Loucy (cell line): ENCODE measurements around the gene SUN1.

ENCODE experiments used
- H2AFZ ChIP-seq: fragments of 200-600 bp; sonication (generic); 2 replicates; pipeline ENCODE4 v1.6.0; 2016; ENCODE audit warnings: antibody characterized with exemption, mild to moderate bottlenecking, low read length, moderate library complexity
- H3F3A ChIP-seq: fragments of 200-600 bp; 2 replicates; pipeline ENCODE4 v1.6.0; 2016; ENCODE audit warnings: antibody characterized with exemption, low read depth, mild to moderate bottlenecking
- H3K27me3 ChIP-seq: fragments of 200-600 bp; sonication (generic); 2 replicates; pipeline ENCODE4 v1.6.1; 2014; ENCODE audit warnings: low read length, mild to moderate bottlenecking; ENCODE audit not compliant: insufficient read depth, poor library complexity, severe bottlenecking
- H3K36me3 ChIP-seq: fragments of 200-600 bp; sonication (generic); 2 replicates; pipeline ENCODE4 v1.6.1; 2016; ENCODE audit warnings: low read length; ENCODE audit not compliant: insufficient read depth
- H3K4me1 ChIP-seq: fragments of 200-600 bp; sonication (generic); 2 replicates; pipeline ENCODE4 v1.5.1; 2014; ENCODE audit warnings: low read length, mild to moderate bottlenecking; ENCODE audit not compliant: insufficient read depth, poor library complexity, severe bottlenecking
- H3K4me2 ChIP-seq: fragments of 200-600 bp; sonication (generic); 2 replicates; pipeline ENCODE4 v1.6.0; 2014; ENCODE audit warnings: antibody characterized with exemption, low read length, low read depth, mild to moderate bottlenecking; ENCODE audit not compliant: poor library complexity, severe bottlenecking
- H3K4me3 ChIP-seq: fragments of 200-600 bp; sonication (generic); 2 replicates; pipeline ENCODE4 v1.5.1; 2014; ENCODE audit warnings: low read length, mild to moderate bottlenecking, mixed read lengths; ENCODE audit not compliant: poor library complexity, severe bottlenecking
- H3K79me2 ChIP-seq: fragments of 200-600 bp; sonication (generic); 2 replicates; pipeline ENCODE4 v1.6.1; 2014; ENCODE audit warnings: low read length; ENCODE audit not compliant: insufficient read depth
- H3K9ac ChIP-seq: fragments of 200-600 bp; sonication (generic); 2 replicates; pipeline ENCODE4 v1.6.0; 2014; ENCODE audit warnings: mild to moderate bottlenecking, low read depth, low read length, moderate library complexity; ENCODE audit not compliant: poor library complexity, severe bottlenecking
- H3K9me2 ChIP-seq: fragments of 200-600 bp; sonication (generic); replicated peaks from 2 replicates; pipeline ENCODE4 v1.6.1; 2016; ENCODE audit warnings: low read depth, low read length, mixed read lengths
- H3K9me3 ChIP-seq: fragments of 200-600 bp; sonication (generic); 2 replicates; pipeline ENCODE4 v1.6.1; 2014; ENCODE audit warnings: mild to moderate bottlenecking, antibody characterized with exemption, low read length, low read depth; ENCODE audit not compliant: insufficient read depth
- H4K20me1 ChIP-seq: fragments of 200-600 bp; sonication (generic); 2 replicates; pipeline ENCODE4 v1.6.0; 2014; ENCODE audit warnings: antibody characterized with exemption, low read length, mild to moderate bottlenecking; ENCODE audit not compliant: insufficient read depth, poor library complexity, severe bottlenecking
- EZH2phosphoT487 ChIP-seq: fragments of 200-600 bp; IDR thresholded peaks from 2 replicates; pipeline ENCODE4 v1.6.1; 2018; ENCODE audit warnings: antibody characterized with exemption, mild to moderate bottlenecking, moderate library complexity, borderline replicate concordance
- TF ChIP-seq, protein P1 (sequence below): fragments of 200-600 bp; sonication (generic); conservative IDR thresholded peaks from 2 replicates; pipeline ENCODE4 v1.5.1; 2014; ENCODE audit warnings: mild to moderate bottlenecking, antibody characterized with exemption, low read length

The SUN1 gene

DNA sequence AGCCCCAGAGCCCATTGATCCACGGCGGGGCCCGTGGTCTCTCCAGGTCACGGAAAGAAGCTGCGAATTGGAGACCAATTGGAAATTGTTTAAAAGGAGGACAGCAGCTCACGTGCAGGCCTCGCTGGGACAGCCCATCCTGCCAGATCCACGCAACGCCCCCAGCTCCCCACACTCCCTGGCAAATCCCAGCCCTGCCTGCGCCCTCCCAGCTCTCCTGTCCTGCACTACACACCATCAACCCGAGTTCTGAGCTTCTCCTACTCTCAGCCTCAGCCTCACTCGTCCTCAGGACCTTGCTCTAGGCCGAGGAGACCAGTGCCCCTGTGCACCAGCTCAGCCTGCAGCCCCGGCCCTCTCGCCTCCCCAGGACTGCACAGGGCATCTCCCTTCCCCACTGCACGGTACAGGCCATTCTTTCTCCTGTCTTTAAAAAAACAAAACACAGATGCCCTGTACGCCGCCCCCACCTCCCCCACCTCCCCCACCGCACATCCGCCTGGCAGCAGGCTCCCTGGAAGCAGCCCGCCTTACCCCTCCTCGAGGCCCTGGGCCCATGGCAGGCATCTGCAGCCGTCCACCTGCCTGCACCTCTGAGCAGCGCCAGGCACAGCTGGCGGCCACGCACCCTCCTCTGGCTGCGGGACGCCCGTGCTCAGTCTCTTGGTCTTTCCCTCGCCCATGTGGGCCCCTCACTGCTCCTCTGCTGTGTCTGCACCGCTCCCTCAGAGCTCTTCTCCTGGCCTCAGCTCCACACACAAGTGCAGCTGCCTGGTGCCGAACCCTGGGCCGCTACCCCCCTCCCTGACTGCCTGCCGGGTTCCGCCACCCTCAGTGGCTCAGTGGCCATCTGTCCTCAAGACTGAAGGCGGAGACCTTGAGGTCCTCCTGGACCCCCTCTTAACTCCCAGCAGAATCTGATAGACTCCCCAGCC lies 48.5 kb upstream of the SUN1 start:
- Histone ChIP-seq H3K36me3 (peaks cover 4% of the 10 kb centered on the region; the same call in 1 of the 2 replicates), H2AFZ (no peak overlapping the region), H4K20me1 (no peaks in the 10 kb centered on the region), H3K9ac (no peak overlapping the region), H3K79me2 (no peaks in the 10 kb centered on the region), H3K4me1 (no peaks in the 10 kb centered on the region), H3K4me2 (no peak overlapping the region), H3F3A (no peaks in the 10 kb centered on the region), H3K9me3 (no peaks in the 10 kb centered on the region), H3K4me3 (no peak overlapping the region), H3K9me2 (no peaks in the 10 kb centered on the region), H3K27me3 (no peaks in the 10 kb centered on the region)
- TF ChIP-seq, protein P1, sequence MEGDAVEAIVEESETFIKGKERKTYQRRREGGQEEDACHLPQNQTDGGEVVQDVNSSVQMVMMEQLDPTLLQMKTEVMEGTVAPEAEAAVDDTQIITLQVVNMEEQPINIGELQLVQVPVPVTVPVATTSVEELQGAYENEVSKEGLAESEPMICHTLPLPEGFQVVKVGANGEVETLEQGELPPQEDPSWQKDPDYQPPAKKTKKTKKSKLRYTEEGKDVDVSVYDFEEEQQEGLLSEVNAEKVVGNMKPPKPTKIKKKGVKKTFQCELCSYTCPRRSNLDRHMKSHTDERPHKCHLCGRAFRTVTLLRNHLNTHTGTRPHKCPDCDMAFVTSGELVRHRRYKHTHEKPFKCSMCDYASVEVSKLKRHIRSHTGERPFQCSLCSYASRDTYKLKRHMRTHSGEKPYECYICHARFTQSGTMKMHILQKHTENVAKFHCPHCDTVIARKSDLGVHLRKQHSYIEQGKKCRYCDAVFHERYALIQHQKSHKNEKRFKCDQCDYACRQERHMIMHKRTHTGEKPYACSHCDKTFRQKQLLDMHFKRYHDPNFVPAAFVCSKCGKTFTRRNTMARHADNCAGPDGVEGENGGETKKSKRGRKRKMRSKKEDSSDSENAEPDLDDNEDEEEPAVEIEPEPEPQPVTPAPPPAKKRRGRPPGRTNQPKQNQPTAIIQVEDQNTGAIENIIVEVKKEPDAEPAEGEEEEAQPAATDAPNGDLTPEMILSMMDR = no peak
- no peak for TF ChIP-seq EZH2phosphoT487

DNA sequence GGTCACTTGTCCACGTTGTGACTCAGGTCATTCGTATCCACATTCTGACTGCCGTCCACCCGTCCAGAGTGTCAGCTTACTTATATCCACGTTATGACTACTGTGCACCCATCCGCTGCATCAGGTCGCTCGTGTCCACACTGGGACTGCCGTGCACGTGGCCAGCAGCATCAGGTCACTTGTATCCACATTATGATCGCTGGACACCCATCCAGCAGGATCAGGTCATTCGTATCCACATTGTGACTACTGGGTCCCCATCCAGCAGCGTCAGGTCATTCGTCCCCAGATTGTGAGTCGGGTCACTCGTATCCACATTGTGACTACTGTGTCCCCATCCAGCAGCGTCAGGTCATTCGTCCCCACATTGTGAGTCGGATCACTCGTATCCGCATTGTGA lies 47.3 kb upstream of the SUN1 start:
- H3K9ac ChIP-seq = no peak overlapping the region
- H4K20me1 ChIP-seq = no peaks in the 10 kb centered on the region
- H3K27me3 ChIP-seq = no peaks in the 10 kb centered on the region
- no peak overlapping the region for H3K4me2 ChIP-seq
- TF ChIP-seq, protein P1 = no peak
- TF ChIP-seq EZH2phosphoT487 = no peak
- no peaks in the 10 kb centered on the region for H3F3A ChIP-seq
- no peaks in the 10 kb centered on the region for H3K9me3 ChIP-seq
- H3K4me3 ChIP-seq = no peak overlapping the region
- no peak overlapping the region for H2AFZ ChIP-seq
- peaks cover 4% of the 10 kb centered on the region; the same call in 1 of the 2 replicates for H3K36me3 ChIP-seq
- no peaks in the 10 kb centered on the region for H3K9me2 ChIP-seq
- H3K79me2 ChIP-seq = no peaks in the 10 kb centered on the region
- no peaks in the 10 kb centered on the region for H3K4me1 ChIP-seq

DNA sequence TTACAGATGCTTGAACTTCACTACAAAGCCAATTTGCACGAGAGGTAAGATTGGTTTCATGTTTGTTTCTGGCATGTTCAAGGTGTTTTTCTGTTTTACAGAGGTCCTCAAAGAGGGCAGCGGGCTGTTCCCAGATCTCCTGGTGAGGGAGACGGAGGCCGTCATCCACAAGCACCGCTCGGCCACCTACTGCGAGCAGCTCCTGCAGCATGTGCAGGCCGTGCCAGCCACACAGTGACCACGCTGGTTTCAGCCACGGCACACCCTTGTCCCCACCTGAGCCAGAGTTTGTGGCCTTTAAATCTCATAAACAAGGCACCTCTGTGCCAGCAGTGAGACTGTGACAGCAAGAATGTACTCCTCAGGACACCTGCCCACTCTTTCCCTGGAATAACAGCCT lies 46.9 kb upstream of the SUN1 start:
- H3F3A ChIP-seq = no peaks in the 10 kb centered on the region
- H4K20me1 ChIP-seq = no peaks in the 10 kb centered on the region
- no peaks in the 10 kb centered on the region for H3K79me2 ChIP-seq
- no peak overlapping the region for H3K4me3 ChIP-seq
- peaks cover 4% of the 10 kb centered on the region; the same call in 1 of the 2 replicates for H3K36me3 ChIP-seq
- H3K4me1 ChIP-seq = no peaks in the 10 kb centered on the region
- TF ChIP-seq, protein P1 = no peak
- TF ChIP-seq EZH2phosphoT487 = no peak
- no peaks in the 10 kb centered on the region for H3K9me3 ChIP-seq
- H3K9ac ChIP-seq = no peak overlapping the region
- no peaks in the 10 kb centered on the region for H3K9me2 ChIP-seq
- H2AFZ ChIP-seq = no peak overlapping the region
- H3K4me2 ChIP-seq = no peak overlapping the region
- H3K27me3 ChIP-seq = no peaks in the 10 kb centered on the region
